Trophoblast cell (in vitro differentiated cells and primary cell): ENCODE data around the gene NIPBL.
"Not testable (repeated sequence)": the region's sequence is repeated elsewhere in the genome, so short reads cannot be mapped to it uniquely, and the experiment has no call there.

Experiments
- DNase-seq, 2 donors: peaks; one replicate each; pipeline ENCODE4 v3.0.0-alpha.2; 2016
- H2AFZ ChIP-seq: 2 replicates; pipeline ENCODE4 v1.6.1; 2013; ENCODE audit warnings: low read length, moderate library complexity, mild to moderate bottlenecking; ENCODE audit not compliant: insufficient read depth, poor library complexity
- H2AK5ac ChIP-seq: 2 replicates; pipeline ENCODE4 v1.6.1; 2013; ENCODE audit warnings: mild to moderate bottlenecking, low read length
- H2BK120ac ChIP-seq: 2 replicates; pipeline ENCODE4 v1.6.1; 2013; ENCODE audit warnings: low read length, mild to moderate bottlenecking, moderate library complexity; ENCODE audit not compliant: insufficient read depth, poor library complexity
- H2BK12ac ChIP-seq: 2 replicates; pipeline ENCODE4 v1.6.1; 2013; ENCODE audit warnings: mild to moderate bottlenecking, low read length, moderate library complexity
- H2BK5ac ChIP-seq: 2 replicates; pipeline ENCODE4 v1.6.1; 2013; ENCODE audit warnings: low read length, low read depth, moderate library complexity, mild to moderate bottlenecking; ENCODE audit not compliant: poor library complexity
- H3K14ac ChIP-seq: 2 replicates; pipeline ENCODE4 v1.6.1; 2013; ENCODE audit warnings: mild to moderate bottlenecking, low read length
- H3K18ac ChIP-seq: 2 replicates; pipeline ENCODE4 v1.6.1; 2013; ENCODE audit warnings: mild to moderate bottlenecking, low read length
- H3K23ac ChIP-seq: 2 replicates; pipeline ENCODE4 v1.6.1; 2013; ENCODE audit warnings: low read length
- H3K27ac ChIP-seq: 2 replicates; pipeline ENCODE4 v1.5.1; 2013; ENCODE audit warnings: low read depth, mild to moderate bottlenecking, inconsistent platforms, low read length, moderate library complexity
- H3K27me3 ChIP-seq: 2 replicates; pipeline ENCODE4 v1.6.1; 2013; ENCODE audit warnings: inconsistent platforms, mild to moderate bottlenecking, low read length, moderate library complexity; ENCODE audit not compliant: insufficient read depth
- H3K36me3 ChIP-seq, 2 experiments: 1 replicate in 1 of 2; 2 replicates in 1 of 2; pipeline ENCODE4 v1.6.1; 2013; ENCODE audit warnings: low read length in 2 of 2, mild to moderate bottlenecking in 2 of 2, moderate library complexity in 1 of 2; ENCODE audit not compliant: insufficient read depth in 2 of 2, control insufficient read depth in 1 of 2
- H3K4ac ChIP-seq: 2 replicates; pipeline ENCODE4 v1.6.1; 2013; ENCODE audit warnings: low read depth, mild to moderate bottlenecking, low read length, moderate library complexity
- H3K4me1 ChIP-seq, 2 experiments: 1 replicate in 1 of 2; 2 replicates in 1 of 2; pipeline ENCODE4 v1.6.1; 2013; ENCODE audit warnings: low read length in 2 of 2, mild to moderate bottlenecking in 2 of 2, moderate library complexity in 1 of 2; ENCODE audit not compliant: insufficient read depth in 2 of 2, control insufficient read depth in 1 of 2
- H3K4me2 ChIP-seq: 2 replicates; pipeline ENCODE4 v1.6.1; 2013; ENCODE audit warnings: inconsistent platforms, mild to moderate bottlenecking, low read length, moderate library complexity
- H3K4me3 ChIP-seq: 2 replicates; pipeline ENCODE4 v1.5.1; 2013; ENCODE audit warnings: mild to moderate bottlenecking, low read depth, low read length, inconsistent platforms
- H3K79me1 ChIP-seq: one replicate; pipeline ENCODE4 v1.6.1; 2013; ENCODE audit warnings: low read length
- H3K79me2 ChIP-seq: 2 replicates; pipeline ENCODE4 v1.6.1; 2013; ENCODE audit warnings: low read length, mild to moderate bottlenecking; ENCODE audit not compliant: control insufficient read depth, insufficient read depth, poor library complexity
- H3K9ac ChIP-seq: 2 replicates; pipeline ENCODE4 v1.6.1; 2013; ENCODE audit warnings: mild to moderate bottlenecking, low read length
- H3K9me3 ChIP-seq: 2 replicates; pipeline ENCODE4 v1.6.1; 2013; ENCODE audit warnings: low read depth, mild to moderate bottlenecking, control low read depth, inconsistent platforms, low read length; ENCODE audit not compliant: insufficient read depth
- H4K12ac ChIP-seq: 2 replicates; pipeline ENCODE4 v1.6.1; 2013; ENCODE audit warnings: low read depth, mild to moderate bottlenecking, low read length, moderate library complexity
- H4K8ac ChIP-seq: 2 replicates; pipeline ENCODE4 v1.6.1; 2013; ENCODE audit warnings: low read depth, mild to moderate bottlenecking, low read length, moderate library complexity
- H4K91ac ChIP-seq: one replicate; pipeline ENCODE4 v1.6.1; 2013; ENCODE audit warnings: low read depth, mild to moderate bottlenecking, low read length, moderate library complexity
- WGBS: extraction: QIAGEN DNeasy Blood & Tissue Kit; methylation state at CpG from one replicate; pipeline ENCODE4 v1.1.7; 2013; ENCODE audit warnings: missing lambda C conversion rate; ENCODE audit not compliant: insufficient read length, insufficient coverage; ENCODE audit errors: extremely low coverage; 5-methylcytosine and 5-hydroxymethylcytosine counted together

NIPBL gene

DNA sequence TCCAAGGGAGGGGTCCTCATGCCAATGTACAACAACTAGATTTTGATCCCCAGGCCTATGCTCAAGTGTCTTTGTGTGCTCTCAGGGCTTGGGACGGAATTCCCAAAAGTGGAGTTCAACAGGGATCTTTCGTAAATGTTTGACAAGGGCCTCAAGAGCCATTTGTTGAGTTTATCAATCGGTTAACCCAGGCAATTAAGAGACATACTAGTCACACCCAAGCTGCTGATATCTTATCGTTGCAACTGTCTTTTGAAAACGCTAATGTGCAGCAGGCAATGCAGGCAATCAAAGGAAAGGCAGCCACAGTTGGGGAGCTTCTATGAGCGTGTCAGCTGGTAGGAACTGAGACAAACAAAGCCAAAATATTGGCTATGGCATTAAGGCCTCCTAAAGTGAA is 211.4 kb downstream of the NIPBL start:
- Histone ChIP-seq H2BK12ac (no peak overlapping the region), H3K79me2 (no peaks in the 10 kb centered on the region), H3K23ac (no peak overlapping the region), H3K79me1 (no peaks in the 10 kb centered on the region), H3K4me3 (no peak overlapping the region), H3K9me3 (peaks cover 2% of the 10 kb centered on the region), H3K4me1 (peaks cover 0 to 2% of the 10 kb centered on the region in 2 experiments), H3K9ac (no peak overlapping the region), H3K14ac (no peak overlapping the region), H3K18ac (no peak overlapping the region), H4K12ac (no peak overlapping the region), H2AFZ (no peak overlapping the region), H3K27ac (no peak overlapping the region), H4K91ac (no peak overlapping the region), H2BK120ac (no peak overlapping the region), H4K8ac (no peak overlapping the region), H2BK5ac (no peak overlapping the region), H3K4me2 (no peak overlapping the region), H3K27me3 (no peaks in the 10 kb centered on the region), H3K36me3 (no peaks in the 10 kb centered on the region), H3K4ac (no peak overlapping the region), H2AK5ac (no peak overlapping the region)
- no peak for DNase-seq
- WGBS, result no CpG with 5 or more reads among the region's 6 CpGs

DNA sequence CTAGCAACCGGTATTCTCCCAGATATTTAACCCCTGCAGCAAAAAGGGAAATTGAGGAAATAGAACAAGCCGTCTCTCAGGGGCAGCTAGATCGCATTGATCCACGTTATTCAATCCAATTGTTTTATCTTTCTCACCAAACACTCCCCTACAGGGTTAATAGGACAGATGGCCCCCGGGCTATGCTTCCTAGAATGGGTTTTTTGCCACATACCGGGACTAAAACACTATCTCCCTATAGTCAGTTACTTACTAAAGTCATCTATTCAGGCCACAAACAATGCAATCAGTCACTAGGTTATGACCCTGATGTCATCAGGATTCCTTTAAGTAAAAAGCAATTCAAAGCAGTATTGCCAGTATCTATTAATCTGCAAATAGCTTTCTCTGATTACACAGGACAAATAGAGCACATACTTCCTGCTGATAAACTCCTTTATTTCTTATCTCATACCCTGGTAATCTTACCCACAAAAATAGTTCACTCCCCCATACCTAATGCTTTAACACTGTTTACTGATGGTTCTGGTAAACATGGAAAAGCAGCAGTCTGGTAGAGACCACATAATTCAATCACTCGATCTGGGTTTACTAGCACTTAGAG is 213.7 kb downstream of the NIPBL start:
- no peak overlapping the region for H3K23ac ChIP-seq
- WGBS, result no CpG with 5 or more reads among the region's 7 CpGs

DNA sequence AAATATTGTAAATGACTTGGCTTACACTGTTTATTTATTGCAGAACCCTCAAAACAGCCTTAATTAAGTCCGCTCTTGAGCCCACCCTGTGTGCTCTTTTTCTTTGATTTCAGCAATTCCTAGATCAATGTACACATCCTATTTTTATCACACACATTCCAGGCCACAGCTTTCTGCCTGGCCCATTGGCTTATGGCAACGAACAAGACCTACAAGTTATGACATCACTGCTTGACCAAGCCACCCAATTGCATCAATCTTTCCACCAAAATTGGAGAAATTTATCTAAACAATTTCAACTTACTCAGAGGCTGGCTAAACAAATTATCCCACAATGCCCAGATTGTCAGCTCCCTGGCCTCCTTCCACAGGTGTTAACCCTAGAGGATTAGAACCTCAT is 214.2 kb downstream of the NIPBL start:
- no CpG with 5 or more reads among the region's 2 CpGs for WGBS
- peak in 1 of 2 donors; percentile 20 for DNase-seq
- no peaks in the 10 kb centered on the region for H3K79me1 ChIP-seq

More for the DNA sequence above, 213.7 kb downstream of the NIPBL start:
- Histone ChIP-seq H3K9ac (no peak overlapping the region), H3K9me3 (peaks cover 2% of the 10 kb centered on the region), H3K4me3 (no peak overlapping the region), H4K91ac (no peak overlapping the region), H3K36me3 (no peaks in the 10 kb centered on the region), H3K14ac (no peak overlapping the region), H3K79me1 (no peaks in the 10 kb centered on the region), H3K27me3 (no peaks in the 10 kb centered on the region), H2AK5ac (no peak overlapping the region), H3K18ac (no peak overlapping the region), H3K4me2 (no peak overlapping the region), H4K12ac (no peak overlapping the region), H3K79me2 (no peaks in the 10 kb centered on the region), H3K4me1 (no peaks in the 10 kb centered on the region), H3K27ac (no peak overlapping the region), H2BK12ac (no peak overlapping the region), H4K8ac (no peak overlapping the region), H2BK120ac (no peak overlapping the region), H2AFZ (no peak overlapping the region), H3K4ac (no peak overlapping the region), H2BK5ac (no peak overlapping the region)
- DNase-seq, result peak; percentile 4 to 61

DNA sequence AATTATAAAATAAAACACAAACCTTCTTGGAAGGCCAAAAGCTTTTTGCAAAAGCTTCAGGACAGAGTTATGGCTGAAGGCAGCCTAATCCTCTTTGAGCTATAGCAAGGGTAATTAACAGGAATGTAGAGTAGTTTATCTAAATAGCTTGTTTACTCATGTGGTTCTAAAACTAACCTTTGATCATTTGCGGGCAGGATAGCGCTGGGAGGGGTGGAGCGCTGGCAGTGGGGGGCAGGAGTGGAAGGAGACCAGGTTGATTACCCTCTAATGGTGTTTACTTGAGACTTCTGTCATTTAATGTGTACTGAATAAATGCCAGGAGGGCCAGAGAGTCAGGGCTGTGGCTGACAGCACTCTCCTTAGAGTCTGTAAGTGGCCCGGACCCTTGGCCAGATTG is 217.2 kb downstream of the NIPBL start:
- H3K14ac ChIP-seq, DNase-seq, H3K4ac ChIP-seq, H2BK5ac ChIP-seq, H3K79me2 ChIP-seq, H3K79me1 ChIP-seq, H4K12ac ChIP-seq, H3K27ac ChIP-seq, H4K8ac ChIP-seq, H3K27me3 ChIP-seq, H2AK5ac ChIP-seq, H4K91ac ChIP-seq, H3K9ac ChIP-seq, H3K18ac ChIP-seq, H3K9me3 ChIP-seq, H3K36me3 ChIP-seq, H2AFZ ChIP-seq, H3K4me1 ChIP-seq, H2BK120ac ChIP-seq, H2BK12ac ChIP-seq, H3K4me2 ChIP-seq, H3K23ac ChIP-seq, H3K4me3 ChIP-seq: not testable (repeated sequence)
- no CpG with 5 or more reads among the region's 4 CpGs for WGBS

More for the DNA sequence above, 214.2 kb downstream of the NIPBL start:
- Histone ChIP-seq H3K18ac (no peak overlapping the region), H3K4ac (no peak overlapping the region), H3K4me1 (no peaks in the 10 kb centered on the region), H3K27me3 (no peaks in the 10 kb centered on the region), H2AK5ac (no peak overlapping the region), H3K4me3 (no peak overlapping the region), H3K14ac (no peak overlapping the region), H2BK120ac (no peak overlapping the region), H3K23ac (no peak overlapping the region), H3K79me2 (no peaks in the 10 kb centered on the region), H4K8ac (no peak overlapping the region), H3K36me3 (no peaks in the 10 kb centered on the region), H4K91ac (no peak overlapping the region), H3K27ac (no peak overlapping the region), H4K12ac (no peak overlapping the region), H3K9me3 (peaks cover 2% of the 10 kb centered on the region), H2BK5ac (no peak overlapping the region), H2AFZ (no peak overlapping the region), H3K4me2 (no peak overlapping the region), H3K9ac (no peak overlapping the region), H2BK12ac (no peak overlapping the region)
